ENCODE results near the gene MMP11.

- TF ChIP-seq CTCF (IDR thresholded peaks at IDR 0.05 in 2 of 3, conservative IDR thresholded peaks at IDR 0.05 in 1 of 3; ENCODE audit: borderline replicate concordance in 1 of 3, insufficient read depth in 1 of 3, low read depth in 2 of 3, low read length in 2 of 3) (no peak), POLR2A (IDR thresholded peaks at IDR 0.05; ENCODE audit: borderline replicate concordance, extremely low read depth, insufficient read depth, insufficient read length) (no peak), CEBPB (IDR thresholded peaks at IDR 0.05; ENCODE audit: low read depth) (no peak), EZH2 (IDR thresholded peaks at IDR 0.05) (no peak), SP1 (IDR thresholded peaks at IDR 0.05; ENCODE audit: low read depth) (no peak)
Measured at GRCh38 chr22:23825246-23825905, 52.7 kb downstream of the MMP11 start.

Data from HCT116 (cell line).